Liver (tissue), 9 donors: Measurements from ENCODE around the gene PFKP. TPM values are rescaled to one million over a fixed set of nuclear protein-coding genes. Genes with fewer than 3 reads are reported as not detected.

ENCODE experiments used
- DNase-seq: peaks from one replicate; pipeline ENCODE4 v3.0.0-alpha.2; 2017; ENCODE audit warnings: low spot score
- H3K27ac ChIP-seq, 2 donors: one replicate each; pipeline ENCODE4 v1.7.0; 2013; ENCODE audit warnings: inconsistent platforms in 2 of 2, low read length in 2 of 2, control low read depth in 1 of 2, low read depth in 1 of 2, mild to moderate bottlenecking in 1 of 2
- H3K27me3 ChIP-seq, 4 donors: one replicate each; pipeline versions ENCODE4 v1.6.1 to v1.7.0; 2013; ENCODE audit warnings: low read length in 3 of 4, inconsistent platforms in 1 of 4, mild to moderate bottlenecking in 1 of 4, moderate library complexity in 1 of 4; ENCODE audit not compliant: control insufficient read depth in 4 of 4, insufficient read depth in 4 of 4
- H3K36me3 ChIP-seq, 4 donors: one replicate each; pipeline versions ENCODE4 v1.6.1 to v1.7.0; 2013; ENCODE audit warnings: low read length in 3 of 4, mild to moderate bottlenecking in 3 of 4, low read depth in 1 of 4, moderate library complexity in 1 of 4; ENCODE audit not compliant: control insufficient read depth in 4 of 4, insufficient read depth in 3 of 4
- H3K4me1 ChIP-seq, 4 donors: one replicate each; pipeline versions ENCODE4 v1.6.1 to v1.7.0; 2013; ENCODE audit warnings: low read length in 3 of 4, mild to moderate bottlenecking in 3 of 4, moderate library complexity in 1 of 4; ENCODE audit not compliant: control insufficient read depth in 4 of 4, insufficient read depth in 4 of 4
- H3K4me3 ChIP-seq, 3 donors: one replicate each; pipeline versions ENCODE4 v1.6.1 to v1.7.0; 2013; ENCODE audit warnings: low read length in 3 of 3, control low read depth in 1 of 3, low read depth in 1 of 3, mild to moderate bottlenecking in 1 of 3
- H3K9ac ChIP-seq, 2 donors: one replicate each; pipeline ENCODE4 v1.7.0; 2013; ENCODE audit warnings: low read length in 2 of 2, mild to moderate bottlenecking in 2 of 2, moderate library complexity in 2 of 2, control low read depth in 1 of 2, low read depth in 1 of 2
- H3K9me3 ChIP-seq, 4 donors: one replicate each; pipeline versions ENCODE4 v1.6.1 to v1.7.0; 2013; ENCODE audit warnings: low read length in 3 of 4; ENCODE audit not compliant: control insufficient read depth in 4 of 4
- EGR1 ChIP-seq, 2 donors: IDR thresholded peaks; 2 replicates each; pipeline ENCODE4 v1.6.1; 2016 to 2018; ENCODE audit warnings: antibody characterized with exemption in 2 of 2, low read depth in 2 of 2
- FOXA1 ChIP-seq: IDR thresholded peaks from 2 replicates; pipeline ENCODE4 v1.6.1; 2016; ENCODE audit warnings: antibody characterized with exemption
- FOXA2 ChIP-seq: IDR thresholded peaks from 2 replicates; pipeline ENCODE4 v1.6.1; 2016; ENCODE audit warnings: antibody characterized with exemption
- GABPA ChIP-seq, 2 donors: IDR thresholded peaks in 1 of 2; conservative IDR thresholded peaks in 1 of 2; 2 replicates each; pipeline ENCODE4 v1.6.1; 2016; ENCODE audit warnings: antibody characterized with exemption in 2 of 2, mild to moderate bottlenecking in 1 of 2, moderate library complexity in 1 of 2
- HNF4A ChIP-seq, 2 donors: conservative IDR thresholded peaks; 2 replicates each; pipeline ENCODE4 v1.6.1; 2016; ENCODE audit warnings: antibody characterized with exemption in 2 of 2, mild to moderate bottlenecking in 2 of 2
- HNF4G ChIP-seq: IDR thresholded peaks from 2 replicates; pipeline ENCODE4 v1.6.1; 2016; ENCODE audit warnings: antibody characterized with exemption
- JUND ChIP-seq, 2 donors: IDR thresholded peaks; 2 replicates each; pipeline ENCODE4 v1.6.1; 2016; ENCODE audit warnings: antibody characterized with exemption in 2 of 2
- NR2F2 ChIP-seq: IDR thresholded peaks from 2 replicates; pipeline ENCODE4 v1.6.1; 2016; ENCODE audit warnings: antibody characterized with exemption
- RAD21 ChIP-seq, 2 donors: IDR thresholded peaks; 2 replicates each; pipeline ENCODE4 v1.6.1; 2016; ENCODE audit warnings: antibody characterized with exemption in 2 of 2, mild to moderate bottlenecking in 2 of 2
- RXRA ChIP-seq, 2 donors: IDR thresholded peaks; 2 replicates each; pipeline ENCODE4 v1.6.1; 2017 to 2018; ENCODE audit warnings: antibody characterized with exemption in 2 of 2, mild to moderate bottlenecking in 1 of 2
- SP1 ChIP-seq: IDR thresholded peaks from 2 replicates; pipeline ENCODE4 v1.6.1; 2018; ENCODE audit warnings: antibody characterized with exemption, mild to moderate bottlenecking
- YY1 ChIP-seq: IDR thresholded peaks from 2 replicates; pipeline ENCODE4 v1.6.1; 2016; ENCODE audit warnings: antibody characterized with exemption, mild to moderate bottlenecking
- WGBS: extraction: QIAGEN DNeasy Blood & Tissue Kit; methylation state at CpG from one replicate; pipeline ENCODE4 v1.1.7; 2013; 5-methylcytosine and 5-hydroxymethylcytosine counted together
- polyA plus RNA-seq, 2 donors: library from polyadenylated mRNA; stranded (reverse) in 1 of 2; unstranded in 1 of 2; fragments of 200-250 nt in 1 of 2; fragments of >200 nt in 1 of 2; fragmentation: Nextera tagmentation in 1 of 2; extraction: Ambion mirVana in 1 of 2; gene quantifications; one replicate each; pipeline versions ENCODE4 v1.2.1 to v1.2.3, GENCODE V29; 2013 to 2015
- total RNA-seq, 2 donors: library from RNA; depleted of rRNA; stranded (reverse); fragments of >200 nt; gene quantifications; one replicate each; pipeline ENCODE4 v1.2.3, GENCODE V29; 2014
- TF ChIP-seq, protein P1 (sequence below): fragments of 150-350 bp; IDR thresholded peaks from 2 replicates; pipeline ENCODE4 v1.5.1; 2017; ENCODE audit warnings: improper control_type of control experiment, low read depth, low read length; ENCODE audit not compliant: missing input control
- TF ChIP-seq, protein P2 (sequence below): IDR thresholded peaks from 2 replicates; pipeline ENCODE4 v1.6.1; 2016; ENCODE audit warnings: antibody characterized with exemption
- TF ChIP-seq, protein P3 (sequence below): IDR thresholded peaks from 2 replicates; pipeline ENCODE4 v1.6.1; 2016; ENCODE audit warnings: antibody characterized with exemption
- TF ChIP-seq, protein P4 (sequence below): IDR thresholded peaks from 2 replicates; pipeline ENCODE4 v1.6.1; 2016; ENCODE audit warnings: antibody characterized with exemption
- TF ChIP-seq, protein P5 (sequence below): IDR thresholded peaks from 2 replicates; pipeline ENCODE4 v1.6.1; 2016; ENCODE audit warnings: antibody characterized with exemption, mild to moderate bottlenecking
- donor health status: healthy.
- donor health status: healthy.
- donor health status: healthy.
- donor health status: healthy.
- donor health status: healthy.

PFKP gene
- total and polyA plus RNA-seq, 4 donors = 1.1 to 5.0 (median 2.8) TPM

DNA sequence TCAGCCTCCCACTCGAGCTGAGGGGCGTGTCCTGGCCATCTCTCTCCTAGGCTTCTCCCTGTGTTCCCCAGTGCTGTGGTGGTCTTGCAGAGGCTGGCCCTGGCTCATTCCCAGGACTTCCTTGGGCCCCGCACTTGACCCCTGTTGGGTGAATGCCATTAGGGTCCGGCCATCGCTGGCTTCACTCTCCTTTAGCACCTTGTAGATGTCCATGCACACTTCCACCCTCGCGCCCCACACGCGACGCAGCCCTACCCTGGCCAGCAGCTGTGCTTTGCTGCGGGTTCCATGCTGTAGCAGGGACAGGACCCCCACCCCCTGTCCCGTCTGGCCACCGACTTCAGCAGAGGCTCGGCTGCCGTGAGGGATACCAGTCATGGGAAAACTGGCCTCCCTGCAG, 58.9 kb downstream of the PFKP start (continued):
- TF ChIP-seq, protein P1, sequence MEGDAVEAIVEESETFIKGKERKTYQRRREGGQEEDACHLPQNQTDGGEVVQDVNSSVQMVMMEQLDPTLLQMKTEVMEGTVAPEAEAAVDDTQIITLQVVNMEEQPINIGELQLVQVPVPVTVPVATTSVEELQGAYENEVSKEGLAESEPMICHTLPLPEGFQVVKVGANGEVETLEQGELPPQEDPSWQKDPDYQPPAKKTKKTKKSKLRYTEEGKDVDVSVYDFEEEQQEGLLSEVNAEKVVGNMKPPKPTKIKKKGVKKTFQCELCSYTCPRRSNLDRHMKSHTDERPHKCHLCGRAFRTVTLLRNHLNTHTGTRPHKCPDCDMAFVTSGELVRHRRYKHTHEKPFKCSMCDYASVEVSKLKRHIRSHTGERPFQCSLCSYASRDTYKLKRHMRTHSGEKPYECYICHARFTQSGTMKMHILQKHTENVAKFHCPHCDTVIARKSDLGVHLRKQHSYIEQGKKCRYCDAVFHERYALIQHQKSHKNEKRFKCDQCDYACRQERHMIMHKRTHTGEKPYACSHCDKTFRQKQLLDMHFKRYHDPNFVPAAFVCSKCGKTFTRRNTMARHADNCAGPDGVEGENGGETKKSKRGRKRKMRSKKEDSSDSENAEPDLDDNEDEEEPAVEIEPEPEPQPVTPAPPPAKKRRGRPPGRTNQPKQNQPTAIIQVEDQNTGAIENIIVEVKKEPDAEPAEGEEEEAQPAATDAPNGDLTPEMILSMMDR = no peak
- TF ChIP-seq, protein P2, sequence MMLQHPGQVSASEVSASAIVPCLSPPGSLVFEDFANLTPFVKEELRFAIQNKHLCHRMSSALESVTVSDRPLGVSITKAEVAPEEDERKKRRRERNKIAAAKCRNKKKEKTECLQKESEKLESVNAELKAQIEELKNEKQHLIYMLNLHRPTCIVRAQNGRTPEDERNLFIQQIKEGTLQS = no peak
- no peak for TF ChIP-seq FOXA2
- TF ChIP-seq RXRA (IDR thresholded peaks at IDR 0.05) = no peak
- TF ChIP-seq RAD21 (IDR thresholded peaks at IDR 0.05) = no peak

DNA sequence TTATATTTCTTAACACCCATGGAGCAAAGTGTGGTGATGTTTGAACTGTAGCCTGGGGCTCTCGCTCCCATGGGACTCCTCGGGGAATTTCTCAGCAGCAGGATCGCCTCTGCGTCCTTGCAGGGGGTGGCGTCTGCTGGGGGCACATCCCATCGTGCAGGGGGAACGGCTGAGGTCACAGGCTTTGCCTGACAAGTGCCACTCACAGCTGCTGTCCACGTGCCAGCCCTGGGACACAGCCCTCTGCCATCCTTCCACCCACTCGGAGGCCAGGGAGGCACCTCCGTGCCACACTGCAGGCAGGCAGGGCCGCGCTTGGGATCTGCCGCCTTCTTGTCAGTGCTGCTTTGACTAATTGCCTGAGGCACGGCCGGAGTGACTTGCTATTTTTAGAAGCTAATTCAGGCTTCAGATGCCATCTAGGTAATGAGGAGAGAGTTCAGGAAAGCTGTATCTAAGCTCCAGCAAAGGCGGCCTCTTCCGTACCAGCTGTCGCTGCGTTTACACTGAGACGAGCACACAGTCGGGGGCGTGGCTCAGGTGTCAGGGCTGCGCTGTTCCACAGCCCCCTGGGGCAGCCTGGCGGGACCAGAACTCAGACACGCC, 59.5 kb downstream of the PFKP start:
- no peak overlapping the region for H3K27ac ChIP-seq
- no peak for DNase-seq
- peaks cover 0 to 1% (median 0%) of the 10 kb centered on the region in 4 donors for H3K9me3 ChIP-seq
- no peak overlapping the region for H3K4me3 ChIP-seq
- no peak overlapping the region for H3K9ac ChIP-seq
- TF ChIP-seq NR2F2 (no peak), YY1 (no peak), JUND (IDR thresholded peaks at IDR 0.05) (no peak)
- TF ChIP-seq, protein P2 = no peak
- H3K4me1 ChIP-seq = no peaks in the 10 kb centered on the region
- no peaks in the 10 kb centered on the region for H3K27me3 ChIP-seq
- H3K36me3 ChIP-seq = no peaks in the 10 kb centered on the region
- 83% methylated on average over 25 of the region's 25 CpGs for WGBS

DNA sequence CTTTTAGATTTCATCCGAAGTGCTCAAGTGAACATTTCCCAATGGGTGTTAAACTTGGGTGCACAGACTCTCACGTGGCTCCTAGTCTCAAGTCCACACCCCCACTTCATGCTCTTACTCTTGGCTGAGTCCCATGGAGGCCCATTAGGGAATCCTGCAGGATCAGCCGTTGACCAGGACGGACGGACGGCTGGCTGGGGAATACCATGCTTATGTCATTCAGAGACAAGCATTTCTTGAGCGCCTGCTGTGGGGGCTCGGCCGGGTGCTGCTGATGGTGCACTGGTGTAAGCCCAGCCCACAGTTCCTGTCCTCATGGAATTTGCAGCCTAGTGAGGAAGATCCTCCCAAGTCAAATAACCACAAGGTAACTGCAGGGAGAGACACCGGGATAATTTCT, 60.6 kb downstream of the PFKP start:
- no peak overlapping the region for H3K27ac ChIP-seq
- TF ChIP-seq SP1 (no peak), JUND (IDR thresholded peaks at IDR 0.05) (no peak), NR2F2 (no peak), EGR1 (IDR thresholded peaks at IDR 0.05; ENCODE audit: low read depth in 2 of 2) (no peak), HNF4A (conservative IDR thresholded peaks at IDR 0.05) (no peak), GABPA (IDR thresholded peaks at IDR 0.05 in 1 of 2, conservative IDR thresholded peaks at IDR 0.05 in 1 of 2) (no peak), RXRA (IDR thresholded peaks at IDR 0.05) (no peak), HNF4G (no peak), FOXA1 (no peak), RAD21 (IDR thresholded peaks at IDR 0.05) (no peak), YY1 (no peak), FOXA2 (no peak)
- TF ChIP-seq, protein P3, sequence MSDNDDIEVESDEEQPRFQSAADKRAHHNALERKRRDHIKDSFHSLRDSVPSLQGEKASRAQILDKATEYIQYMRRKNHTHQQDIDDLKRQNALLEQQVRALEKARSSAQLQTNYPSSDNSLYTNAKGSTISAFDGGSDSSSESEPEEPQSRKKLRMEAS = no peak
- TF ChIP-seq, protein P1 = no peak
- TF ChIP-seq, protein P2 = no peak
- TF ChIP-seq, protein P4, sequence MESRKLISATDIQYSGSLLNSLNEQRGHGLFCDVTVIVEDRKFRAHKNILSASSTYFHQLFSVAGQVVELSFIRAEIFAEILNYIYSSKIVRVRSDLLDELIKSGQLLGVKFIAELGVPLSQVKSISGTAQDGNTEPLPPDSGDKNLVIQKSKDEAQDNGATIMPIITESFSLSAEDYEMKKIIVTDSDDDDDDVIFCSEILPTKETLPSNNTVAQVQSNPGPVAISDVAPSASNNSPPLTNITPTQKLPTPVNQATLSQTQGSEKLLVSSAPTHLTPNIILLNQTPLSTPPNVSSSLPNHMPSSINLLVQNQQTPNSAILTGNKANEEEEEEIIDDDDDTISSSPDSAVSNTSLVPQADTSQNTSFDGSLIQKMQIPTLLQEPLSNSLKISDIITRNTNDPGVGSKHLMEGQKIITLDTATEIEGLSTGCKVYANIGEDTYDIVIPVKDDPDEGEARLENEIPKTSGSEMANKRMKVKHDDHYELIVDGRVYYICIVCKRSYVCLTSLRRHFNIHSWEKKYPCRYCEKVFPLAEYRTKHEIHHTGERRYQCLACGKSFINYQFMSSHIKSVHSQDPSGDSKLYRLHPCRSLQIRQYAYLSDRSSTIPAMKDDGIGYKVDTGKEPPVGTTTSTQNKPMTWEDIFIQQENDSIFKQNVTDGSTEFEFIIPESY = no peak
- TF ChIP-seq, protein P5, sequence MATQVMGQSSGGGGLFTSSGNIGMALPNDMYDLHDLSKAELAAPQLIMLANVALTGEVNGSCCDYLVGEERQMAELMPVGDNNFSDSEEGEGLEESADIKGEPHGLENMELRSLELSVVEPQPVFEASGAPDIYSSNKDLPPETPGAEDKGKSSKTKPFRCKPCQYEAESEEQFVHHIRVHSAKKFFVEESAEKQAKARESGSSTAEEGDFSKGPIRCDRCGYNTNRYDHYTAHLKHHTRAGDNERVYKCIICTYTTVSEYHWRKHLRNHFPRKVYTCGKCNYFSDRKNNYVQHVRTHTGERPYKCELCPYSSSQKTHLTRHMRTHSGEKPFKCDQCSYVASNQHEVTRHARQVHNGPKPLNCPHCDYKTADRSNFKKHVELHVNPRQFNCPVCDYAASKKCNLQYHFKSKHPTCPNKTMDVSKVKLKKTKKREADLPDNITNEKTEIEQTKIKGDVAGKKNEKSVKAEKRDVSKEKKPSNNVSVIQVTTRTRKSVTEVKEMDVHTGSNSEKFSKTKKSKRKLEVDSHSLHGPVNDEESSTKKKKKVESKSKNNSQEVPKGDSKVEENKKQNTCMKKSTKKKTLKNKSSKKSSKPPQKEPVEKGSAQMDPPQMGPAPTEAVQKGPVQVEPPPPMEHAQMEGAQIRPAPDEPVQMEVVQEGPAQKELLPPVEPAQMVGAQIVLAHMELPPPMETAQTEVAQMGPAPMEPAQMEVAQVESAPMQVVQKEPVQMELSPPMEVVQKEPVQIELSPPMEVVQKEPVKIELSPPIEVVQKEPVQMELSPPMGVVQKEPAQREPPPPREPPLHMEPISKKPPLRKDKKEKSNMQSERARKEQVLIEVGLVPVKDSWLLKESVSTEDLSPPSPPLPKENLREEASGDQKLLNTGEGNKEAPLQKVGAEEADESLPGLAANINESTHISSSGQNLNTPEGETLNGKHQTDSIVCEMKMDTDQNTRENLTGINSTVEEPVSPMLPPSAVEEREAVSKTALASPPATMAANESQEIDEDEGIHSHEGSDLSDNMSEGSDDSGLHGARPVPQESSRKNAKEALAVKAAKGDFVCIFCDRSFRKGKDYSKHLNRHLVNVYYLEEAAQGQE = no peak
- H3K4me1 ChIP-seq = no peaks in the 10 kb centered on the region
- no peaks in the 10 kb centered on the region for H3K27me3 ChIP-seq
- DNase-seq = no peak
- H3K9ac ChIP-seq = no peak overlapping the region
- 93% methylated on average over 10 of the region's 10 CpGs for WGBS
- H3K9me3 ChIP-seq = peaks cover 0 to 1% (median 0%) of the 10 kb centered on the region in 4 donors
- peaks cover 0 to 9% (median 2%) of the 10 kb centered on the region in 4 donors for H3K36me3 ChIP-seq
- H3K4me3 ChIP-seq = no peak overlapping the region
